Activated CD8-positive, alpha-beta memory T cell treated with anti-CD3 and anti-CD28 coated beads, Interleukin-2, amount 50 U/mL, for 24 hours (primary cell): Measurements from ENCODE around the gene TAGAP.
A peak's percentile ranks its signal among the peaks of the same experiment; 100 is the strongest.
"Not testable (repeated sequence)": the region's sequence is repeated elsewhere in the genome, so short reads cannot be mapped to it uniquely, and the experiment has no call there.

ENCODE experiments used
- DNase-seq: peaks from one replicate; pipeline ENCODE4 v3.0.0-alpha.2; 2020; ENCODE audit errors: extremely low read depth

TAGAP gene

GRCh38 chr6:159010037-159010612 lies 34.7 kb downstream of the TAGAP start:
- not testable (repeated sequence) for DNase-seq

- no peak for DNase-seq
These were observed 36.0 kb downstream of the TAGAP start for GRCh38 chr6:159008656-159009288.

GRCh38 chr6:159007510-159007909 lies 37.3 kb downstream of the TAGAP start:
- no peak for DNase-seq

- DNase-seq = no peak
These were observed 39.4 kb downstream of the TAGAP start for GRCh38 chr6:159005436-159005835.

GRCh38 chr6:159004592-159004991 lies 40.2 kb downstream of the TAGAP start:
- DNase-seq = no peak

- DNase-seq = no peak
These were observed 42.2 kb downstream of the TAGAP start for GRCh38 chr6:159002432-159003155.

- DNase-seq = peak; percentile 86
These were observed 45.0 kb downstream of the TAGAP start, which contains the start of gene RSPH3 for GRCh38 chr6:158999666-159000403. RSPH3 (minus strand) TSS chr6:159000202; CDS start chr6:158999550, 652 bp downstream.

- DNase-seq = no peak
These were observed 45.6 kb downstream of the TAGAP start for GRCh38 chr6:158999154-158999665.

GRCh38 chr6:158996856-158997255 lies 47.9 kb downstream of the TAGAP start:
- no peak for DNase-seq

GRCh38 chr6:158993639-158994038 lies 51.2 kb downstream of the TAGAP start:
- DNase-seq = no peak

GRCh38 chr6:158991017-158991723 lies 53.6 kb downstream of the TAGAP start:
- DNase-seq = no peak

GRCh38 chr6:158989711-158990110 lies 55.1 kb downstream of the TAGAP start:
- not testable (repeated sequence) for DNase-seq

- DNase-seq = no peak
These were observed 56.3 kb downstream of the TAGAP start for GRCh38 chr6:158988477-158988876.

GRCh38 chr6:158987657-158988056 lies 57.1 kb downstream of the TAGAP start:
- DNase-seq = no peak
